NCI-H345 treated with DMSO at 0.1 percent for 48 hours (cell line): ENCODE results near the gene CEP120.

ENCODE experiments used
- DNase-seq: peaks from one replicate; lab custom pipeline; 2025; ENCODE audit not compliant: unreplicated experiment; lab: John Stamatoyannopoulos, UW

CEP120 gene

DNA sequence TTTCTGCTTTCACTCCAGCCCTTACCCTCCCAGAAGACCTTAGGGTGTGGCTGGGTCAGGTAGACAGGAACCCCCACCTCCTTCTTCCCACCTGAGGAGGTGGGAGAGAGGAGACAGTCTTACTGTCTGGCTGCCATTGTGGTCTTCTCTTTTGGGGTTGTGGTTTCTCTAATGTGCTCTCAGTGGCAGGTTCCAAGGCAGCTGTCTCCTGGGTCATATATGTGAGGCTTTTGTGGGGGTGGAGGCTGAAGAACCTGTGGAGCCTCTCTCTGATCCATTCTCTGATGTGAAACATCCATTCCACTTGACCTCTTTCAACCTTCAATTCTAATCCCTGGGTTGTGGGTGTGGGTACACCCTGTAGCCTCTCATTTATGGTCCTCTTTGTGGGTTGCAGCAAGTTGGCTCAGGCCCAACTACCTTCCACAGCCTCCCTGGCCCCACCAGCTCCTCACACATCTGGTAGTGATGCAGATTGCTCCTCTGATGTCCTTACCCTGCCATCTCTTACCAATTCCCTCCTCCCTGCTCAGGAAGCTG is 118.4 kb downstream of the CEP120 start:
- DNase-seq, result no peak

DNA sequence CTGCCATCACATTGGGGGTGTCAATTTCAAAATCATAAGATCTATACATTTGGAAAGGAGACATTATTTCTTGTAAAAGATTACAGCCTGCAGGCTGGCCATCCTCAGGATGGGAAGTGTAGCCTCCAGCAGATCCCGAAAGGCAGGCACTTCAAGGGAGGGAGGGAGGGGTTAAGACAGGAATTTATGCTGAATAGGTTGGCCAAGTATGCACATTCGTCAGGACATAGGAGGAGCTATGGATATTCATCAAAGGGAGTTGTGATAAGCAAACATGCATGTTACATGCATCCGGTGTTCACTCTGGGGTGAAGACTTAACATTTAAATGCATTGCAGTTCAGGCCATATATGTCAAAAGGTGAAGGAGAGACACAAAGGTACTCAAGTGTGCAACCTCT is 119.4 kb downstream of the CEP120 start:
- no peak for DNase-seq

DNA sequence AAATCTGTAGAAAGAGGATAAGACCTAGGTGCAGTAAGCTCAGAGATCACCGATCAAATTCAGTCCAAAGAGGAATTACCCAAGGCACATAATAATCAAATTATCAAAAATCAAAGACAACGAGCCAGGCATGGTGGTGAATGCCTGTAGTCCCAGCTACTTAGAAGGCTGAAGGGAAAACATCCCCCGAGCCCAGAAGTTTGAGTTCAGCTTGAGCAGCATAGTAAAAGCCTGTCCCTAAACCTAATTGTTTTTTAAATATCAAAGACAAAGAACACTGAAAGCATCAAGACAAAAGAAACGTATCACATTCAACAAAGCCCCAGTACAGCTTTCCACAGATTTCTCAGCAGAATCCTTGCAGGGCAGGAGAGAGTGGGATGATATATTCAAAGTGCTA is 122.9 kb downstream of the CEP120 start:
- no peak for DNase-seq

DNA sequence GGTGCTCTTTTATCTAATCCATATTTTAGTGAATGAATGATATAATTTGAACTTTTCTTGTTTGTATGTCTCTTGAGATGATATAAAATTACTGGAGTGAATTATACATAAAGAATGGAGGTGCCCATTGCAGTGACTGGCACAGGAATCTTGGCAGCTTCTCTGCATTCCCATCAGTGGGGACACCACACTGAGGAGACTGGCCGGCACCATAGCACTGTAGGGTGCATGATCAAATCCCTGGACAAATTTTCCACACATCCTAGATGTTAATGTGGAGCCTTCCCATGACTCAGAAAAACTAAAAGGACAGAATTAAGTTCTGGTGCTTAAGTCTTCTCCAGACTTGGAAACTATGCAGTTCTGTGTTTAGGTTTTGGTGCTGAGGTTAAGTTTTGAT is 124.1 kb downstream of the CEP120 start:
- DNase-seq, result no peak

DNA sequence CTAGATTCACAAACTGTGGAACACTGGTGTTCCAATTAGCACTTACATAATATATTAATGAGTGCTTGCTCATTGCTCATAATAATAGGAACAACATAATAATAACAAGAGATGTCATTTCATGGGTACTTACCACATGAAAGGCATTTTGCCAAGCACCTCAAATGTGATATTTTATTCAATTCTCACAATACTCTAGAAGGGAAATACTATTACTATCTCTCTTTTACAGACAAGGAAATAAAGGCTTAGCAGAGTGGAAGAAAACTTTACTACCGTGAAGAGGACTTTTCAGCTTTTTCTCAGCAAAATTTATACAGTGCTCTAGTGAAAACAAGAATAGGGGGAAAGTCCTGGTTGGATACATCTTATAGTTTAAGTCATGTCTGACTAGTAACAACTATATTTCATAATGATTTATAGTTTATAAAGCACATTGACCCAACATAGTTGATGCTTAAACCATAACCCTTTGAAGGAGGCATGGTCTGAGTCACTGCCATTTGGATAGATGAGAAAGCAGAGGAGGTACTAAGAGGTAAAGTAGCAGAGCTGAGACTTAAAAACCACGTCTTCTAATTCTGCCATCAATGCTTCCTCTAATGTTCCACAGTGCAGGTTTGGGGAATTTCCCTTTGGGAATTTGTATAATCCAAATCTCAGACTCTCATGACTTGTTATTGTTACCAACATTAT is 124.7 kb downstream of the CEP120 start:
- no peak for DNase-seq

DNA sequence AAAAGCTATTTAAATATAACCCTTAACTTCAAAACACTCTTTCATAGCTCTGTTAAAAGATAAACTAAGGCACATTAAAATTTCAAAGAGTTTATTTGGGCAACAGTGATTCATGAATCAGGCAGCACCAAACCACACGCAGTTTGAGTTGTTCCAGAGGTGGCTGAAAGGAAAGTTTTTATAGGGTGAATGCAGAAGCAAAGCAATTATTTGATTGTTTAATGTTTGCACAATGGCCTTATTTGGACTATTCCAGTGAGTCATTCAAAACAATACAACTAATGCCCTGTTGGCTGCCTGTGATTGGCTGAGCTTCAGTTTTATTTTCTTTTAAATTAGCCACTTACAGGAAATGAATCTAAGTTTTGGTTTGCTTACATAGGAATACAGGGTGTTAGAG is 125.3 kb downstream of the CEP120 start:
- no peak for DNase-seq

DNA sequence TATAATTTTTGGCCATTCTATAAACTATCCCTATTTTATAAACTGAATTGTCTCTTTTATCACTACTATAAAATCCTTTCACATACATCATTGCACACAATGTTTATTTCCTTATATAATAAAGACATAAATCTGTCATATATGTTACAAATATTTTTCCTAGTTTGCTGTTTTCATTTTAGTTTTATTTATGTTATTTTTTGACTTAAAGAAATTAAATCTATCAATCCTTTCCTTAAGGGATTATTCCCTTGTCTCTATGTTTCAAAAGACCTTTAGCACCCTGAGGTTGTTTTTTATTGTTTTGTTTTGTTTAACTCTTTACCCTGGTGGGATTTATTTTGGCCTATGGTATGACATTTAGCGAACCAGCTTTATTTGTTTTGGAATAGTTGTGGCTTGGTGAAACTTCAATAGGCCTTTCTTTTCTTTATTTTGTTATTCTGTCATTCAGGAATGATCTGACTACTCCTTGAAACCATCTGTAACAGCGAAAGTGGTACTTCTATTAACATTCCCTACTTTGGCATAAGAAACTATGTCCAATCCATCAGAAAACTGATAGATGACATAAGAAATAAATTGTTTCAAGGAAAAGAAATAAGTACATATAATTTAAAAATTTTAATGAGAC is 125.9 kb downstream of the CEP120 start:
- DNase-seq, result no peak
